HepG2 (cell line): ENCODE measurements around the gene ZMIZ1. TPM values are rescaled to one million over a fixed set of nuclear protein-coding genes. Genes with fewer than 3 reads are reported as not detected.

Experiments used
- BHLHE40 ChIP-seq: IDR thresholded peaks from 2 replicates; pipeline ENCODE4 v1.6.1; 2011; ENCODE audit warnings: low read length, improper control_type of control experiment
- BRCA1 ChIP-seq: sonication (generic); formaldehyde crosslinking; IDR thresholded peaks from 2 replicates; pipeline ENCODE4 v1.4.0; 2020; ENCODE audit warnings: missing genetic modification reagents
- MAFG ChIP-seq: sonication (generic); formaldehyde crosslinking; IDR thresholded peaks from 2 replicates; pipeline ENCODE4 v1.5.1; 2020; ENCODE audit warnings: mild to moderate bottlenecking, missing genetic modification reagents
- MXD4 ChIP-seq: IDR thresholded peaks from 2 replicates; pipeline ENCODE4 v1.6.1; 2016; ENCODE audit warnings: mild to moderate bottlenecking, missing biosample characterization, missing genetic modification reagents
- RARA ChIP-seq: IDR thresholded peaks from 2 replicates; pipeline ENCODE4 v1.6.1; 2016; ENCODE audit warnings: missing genetic modification reagents, missing compliant biosample characterization
- SP2 ChIP-seq: sonication (generic); formaldehyde crosslinking; IDR thresholded peaks from 2 replicates; pipeline ENCODE4 v1.5.1; 2020; ENCODE audit warnings: mild to moderate bottlenecking, missing genetic modification reagents
- ZFP37 ChIP-seq: sonication (generic); formaldehyde crosslinking; IDR thresholded peaks from 2 replicates; pipeline ENCODE4 v1.4.0; 2020; ENCODE audit warnings: missing genetic modification reagents, borderline replicate concordance
- ZNF687 ChIP-seq: sonication (generic); formaldehyde crosslinking; IDR thresholded peaks from 2 replicates; pipeline ENCODE4 v1.5.1; 2020; ENCODE audit warnings: mild to moderate bottlenecking, missing genetic modification reagents, moderate library complexity
- ZNF850 ChIP-seq: sonication (generic); formaldehyde crosslinking; conservative IDR thresholded peaks from 2 replicates; pipeline ENCODE4 v1.9.0; 2021; ENCODE audit warnings: mild to moderate bottlenecking, missing genetic modification reagents
- ZNF891 ChIP-seq: sonication (generic); formaldehyde crosslinking; IDR thresholded peaks from 2 replicates; pipeline ENCODE4 v1.5.0; 2020; ENCODE audit warnings: mild to moderate bottlenecking, missing genetic modification reagents
- polyA plus RNA-seq, 8 experiments: library from polyadenylated mRNA; depleted of rRNA in 3 of 8; stranded (reverse) in 7 of 8; unstranded in 1 of 8; fragments of >200 nt; fragmentation: Illumina TruSeq in 4 of 8; extraction: Trizol in 4 of 8; gene quantifications; 2 replicates each; pipeline versions ENCODE4 v1.2.1 to v1.2.3, GENCODE V29; 2011 to 2016; ENCODE audit warnings: low read depth in 4 of 8, missing spikeins in 1 of 8, mixed read lengths in 1 of 8; ENCODE audit not compliant: insufficient read depth in 1 of 8
- total RNA-seq, 5 experiments: library from RNA; depleted of rRNA; stranded (reverse); fragments of >200 nt; fragmentation: Illumina TruSeq; extraction: Trizol; gene quantifications; 2 replicates each; pipeline ENCODE4 v1.2.3, GENCODE V29; 2016; ENCODE audit warnings: low read depth in 1 of 5
- TF ChIP-seq, protein P1 (sequence below): sonication (generic); formaldehyde crosslinking; IDR thresholded peaks from 2 replicates; pipeline ENCODE4 v1.4.0; 2020; ENCODE audit warnings: missing genetic modification reagents, mild to moderate bottlenecking, borderline replicate concordance
- TF ChIP-seq, protein P2 (sequence below), 2 experiments: fragments of 450-650 bp in 1 of 2; sonication (generic) in 1 of 2; formaldehyde crosslinking in 1 of 2; IDR thresholded peaks; 2 replicates each; pipeline versions ENCODE4 v1.6.1 to v1.8.0; 2016 to 2022; ENCODE audit warnings: antibody characterized with exemption in 1 of 2, mild to moderate bottlenecking in 1 of 2, missing genetic modification reagents in 1 of 2

The ZMIZ1 gene
- total and polyA plus RNA-seq, 2 of the 13 experiments (the other 11 are each of a cell fraction or from before 2014, with no cell fraction given): 5.3 to 10.2 TPM

GRCh38 chr10:79105150-79105739, 36.5 kb downstream of the ZMIZ1 start (continued):
- TF ChIP-seq BRCA1 (no peak), ZNF687 (CRISPR knock-in tag) (peak; percentile 68), ZNF850 (CRISPR knock-in tag) (no peak), MAFG (CRISPR knock-in tag) (no peak), ZNF891 (CRISPR knock-in tag) (no peak), MXD4 (CRISPR knock-in tag) (peak; percentile 71; the same call in 1 of the 2 replicates), RARA (CRISPR knock-in tag) (peak; percentile 92), SP2 (CRISPR knock-in tag) (no peak), BHLHE40 (no peak), ZFP37 (CRISPR knock-in tag) (no peak)
- TF ChIP-seq, protein P1, sequence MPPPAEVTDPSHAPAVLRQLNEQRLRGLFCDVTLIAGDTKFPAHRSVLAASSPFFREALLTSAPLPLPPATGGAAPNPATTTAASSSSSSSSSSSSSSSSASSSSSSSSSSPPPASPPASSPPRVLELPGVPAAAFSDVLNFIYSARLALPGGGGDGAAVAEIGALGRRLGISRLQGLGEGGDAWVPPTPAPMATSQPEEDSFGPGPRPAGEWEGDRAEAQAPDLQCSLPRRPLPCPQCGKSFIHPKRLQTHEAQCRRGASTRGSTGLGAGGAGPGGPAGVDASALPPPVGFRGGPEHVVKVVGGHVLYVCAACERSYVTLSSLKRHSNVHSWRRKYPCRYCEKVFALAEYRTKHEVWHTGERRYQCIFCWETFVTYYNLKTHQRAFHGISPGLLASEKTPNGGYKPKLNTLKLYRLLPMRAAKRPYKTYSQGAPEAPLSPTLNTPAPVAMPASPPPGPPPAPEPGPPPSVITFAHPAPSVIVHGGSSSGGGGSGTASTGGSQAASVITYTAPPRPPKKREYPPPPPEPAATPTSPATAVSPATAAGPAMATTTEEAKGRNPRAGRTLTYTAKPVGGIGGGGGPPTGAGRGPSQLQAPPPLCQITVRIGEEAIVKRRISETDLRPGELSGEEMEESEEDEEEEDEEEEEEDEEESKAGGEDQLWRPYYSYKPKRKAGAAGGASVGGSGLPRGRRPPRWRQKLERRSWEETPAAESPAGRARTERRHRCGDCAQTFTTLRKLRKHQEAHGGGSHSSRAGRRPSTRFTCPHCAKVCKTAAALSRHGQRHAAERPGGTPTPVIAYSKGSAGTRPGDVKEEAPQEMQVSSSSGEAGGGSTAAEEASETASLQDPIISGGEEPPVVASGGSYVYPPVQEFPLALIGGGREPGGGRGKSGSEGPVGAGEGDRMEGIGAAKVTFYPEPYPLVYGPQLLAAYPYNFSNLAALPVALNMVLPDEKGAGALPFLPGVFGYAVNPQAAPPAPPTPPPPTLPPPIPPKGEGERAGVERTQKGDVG (CRISPR knock-in tag): no peak; the same call in 1 of the 2 replicates
- TF ChIP-seq, protein P2, sequence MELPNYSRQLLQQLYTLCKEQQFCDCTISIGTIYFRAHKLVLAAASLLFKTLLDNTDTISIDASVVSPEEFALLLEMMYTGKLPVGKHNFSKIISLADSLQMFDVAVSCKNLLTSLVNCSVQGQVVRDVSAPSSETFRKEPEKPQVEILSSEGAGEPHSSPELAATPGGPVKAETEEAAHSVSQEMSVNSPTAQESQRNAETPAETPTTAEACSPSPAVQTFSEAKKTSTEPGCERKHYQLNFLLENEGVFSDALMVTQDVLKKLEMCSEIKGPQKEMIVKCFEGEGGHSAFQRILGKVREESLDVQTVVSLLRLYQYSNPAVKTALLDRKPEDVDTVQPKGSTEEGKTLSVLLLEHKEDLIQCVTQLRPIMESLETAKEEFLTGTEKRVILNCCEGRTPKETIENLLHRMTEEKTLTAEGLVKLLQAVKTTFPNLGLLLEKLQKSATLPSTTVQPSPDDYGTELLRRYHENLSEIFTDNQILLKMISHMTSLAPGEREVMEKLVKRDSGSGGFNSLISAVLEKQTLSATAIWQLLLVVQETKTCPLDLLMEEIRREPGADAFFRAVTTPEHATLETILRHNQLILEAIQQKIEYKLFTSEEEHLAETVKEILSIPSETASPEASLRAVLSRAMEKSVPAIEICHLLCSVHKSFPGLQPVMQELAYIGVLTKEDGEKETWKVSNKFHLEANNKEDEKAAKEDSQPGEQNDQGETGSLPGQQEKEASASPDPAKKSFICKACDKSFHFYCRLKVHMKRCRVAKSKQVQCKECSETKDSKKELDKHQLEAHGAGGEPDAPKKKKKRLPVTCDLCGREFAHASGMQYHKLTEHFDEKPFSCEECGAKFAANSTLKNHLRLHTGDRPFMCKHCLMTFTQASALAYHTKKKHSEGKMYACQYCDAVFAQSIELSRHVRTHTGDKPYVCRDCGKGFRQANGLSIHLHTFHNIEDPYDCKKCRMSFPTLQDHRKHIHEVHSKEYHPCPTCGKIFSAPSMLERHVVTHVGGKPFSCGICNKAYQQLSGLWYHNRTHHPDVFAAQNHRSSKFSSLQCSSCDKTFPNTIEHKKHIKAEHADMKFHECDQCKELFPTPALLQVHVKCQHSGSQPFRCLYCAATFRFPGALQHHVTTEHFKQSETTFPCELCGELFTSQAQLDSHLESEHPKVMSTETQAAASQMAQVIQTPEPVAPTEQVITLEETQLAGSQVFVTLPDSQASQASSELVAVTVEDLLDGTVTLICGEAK (IDR thresholded peaks at IDR 0.05): no peak
- TF ChIP-seq, protein P2 (CRISPR knock-in tag; IDR thresholded peaks at IDR 0.05): no peak
